ENCODE results near the gene PHOSPHO2.

Gene PHOSPHO2

DNA sequence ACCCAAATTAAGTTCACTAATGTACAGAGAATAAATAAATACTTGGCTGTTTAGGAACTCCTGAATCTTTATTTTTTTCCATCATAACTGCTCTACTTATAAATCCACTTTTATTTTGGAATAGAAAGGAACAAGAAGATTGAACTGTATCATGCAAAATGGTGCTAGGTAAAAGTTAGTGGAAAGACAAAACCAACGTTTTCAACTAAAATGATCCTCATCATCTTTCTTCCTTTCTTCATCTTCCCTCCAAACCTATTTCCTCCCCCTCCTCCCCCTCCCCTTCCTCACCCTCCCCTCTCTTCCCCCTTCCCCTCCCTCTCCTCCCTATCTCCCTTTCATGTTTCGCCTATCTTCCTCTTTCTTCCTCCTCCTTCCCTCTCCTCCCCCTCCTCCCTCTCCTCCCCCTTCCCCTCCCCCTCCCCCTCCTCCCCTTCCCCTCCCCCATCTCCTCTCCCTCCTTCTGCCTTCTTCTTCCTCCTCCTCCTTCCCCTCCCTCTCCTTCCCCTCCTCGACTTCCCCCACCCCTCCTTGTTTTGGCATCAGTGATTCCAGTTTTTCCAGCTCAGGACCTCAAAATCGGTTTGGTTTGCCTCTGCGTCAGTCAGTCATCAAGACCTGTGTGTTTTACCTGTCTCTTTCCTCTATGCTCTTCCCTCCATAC, 44.4 kb downstream of the PHOSPHO2 start:
- ATAC-seq: no peak
- TF ChIP-seq, protein P1, sequence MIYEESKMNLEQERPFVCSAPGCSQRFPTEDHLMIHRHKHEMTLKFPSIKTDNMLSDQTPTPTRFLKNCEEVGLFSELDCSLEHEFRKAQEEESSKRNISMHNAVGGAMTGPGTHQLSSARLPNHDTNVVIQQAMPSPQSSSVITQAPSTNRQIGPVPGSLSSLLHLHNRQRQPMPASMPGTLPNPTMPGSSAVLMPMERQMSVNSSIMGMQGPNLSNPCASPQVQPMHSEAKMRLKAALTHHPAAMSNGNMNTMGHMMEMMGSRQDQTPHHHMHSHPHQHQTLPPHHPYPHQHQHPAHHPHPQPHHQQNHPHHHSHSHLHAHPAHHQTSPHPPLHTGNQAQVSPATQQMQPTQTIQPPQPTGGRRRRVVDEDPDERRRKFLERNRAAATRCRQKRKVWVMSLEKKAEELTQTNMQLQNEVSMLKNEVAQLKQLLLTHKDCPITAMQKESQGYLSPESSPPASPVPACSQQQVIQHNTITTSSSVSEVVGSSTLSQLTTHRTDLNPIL (CRISPR knock-in tag; IDR thresholded peaks at IDR 0.05; ENCODE audit: low read depth): no peak
- TF ChIP-seq, protein P2, sequence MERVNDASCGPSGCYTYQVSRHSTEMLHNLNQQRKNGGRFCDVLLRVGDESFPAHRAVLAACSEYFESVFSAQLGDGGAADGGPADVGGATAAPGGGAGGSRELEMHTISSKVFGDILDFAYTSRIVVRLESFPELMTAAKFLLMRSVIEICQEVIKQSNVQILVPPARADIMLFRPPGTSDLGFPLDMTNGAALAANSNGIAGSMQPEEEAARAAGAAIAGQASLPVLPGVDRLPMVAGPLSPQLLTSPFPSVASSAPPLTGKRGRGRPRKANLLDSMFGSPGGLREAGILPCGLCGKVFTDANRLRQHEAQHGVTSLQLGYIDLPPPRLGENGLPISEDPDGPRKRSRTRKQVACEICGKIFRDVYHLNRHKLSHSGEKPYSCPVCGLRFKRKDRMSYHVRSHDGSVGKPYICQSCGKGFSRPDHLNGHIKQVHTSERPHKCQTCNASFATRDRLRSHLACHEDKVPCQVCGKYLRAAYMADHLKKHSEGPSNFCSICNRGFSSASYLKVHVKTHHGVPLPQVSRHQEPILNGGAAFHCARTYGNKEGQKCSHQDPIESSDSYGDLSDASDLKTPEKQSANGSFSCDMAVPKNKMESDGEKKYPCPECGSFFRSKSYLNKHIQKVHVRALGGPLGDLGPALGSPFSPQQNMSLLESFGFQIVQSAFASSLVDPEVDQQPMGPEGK (CRISPR knock-in tag; IDR thresholded peaks at IDR 0.05; ENCODE audit: borderline replicate concordance): no peak

DNA sequence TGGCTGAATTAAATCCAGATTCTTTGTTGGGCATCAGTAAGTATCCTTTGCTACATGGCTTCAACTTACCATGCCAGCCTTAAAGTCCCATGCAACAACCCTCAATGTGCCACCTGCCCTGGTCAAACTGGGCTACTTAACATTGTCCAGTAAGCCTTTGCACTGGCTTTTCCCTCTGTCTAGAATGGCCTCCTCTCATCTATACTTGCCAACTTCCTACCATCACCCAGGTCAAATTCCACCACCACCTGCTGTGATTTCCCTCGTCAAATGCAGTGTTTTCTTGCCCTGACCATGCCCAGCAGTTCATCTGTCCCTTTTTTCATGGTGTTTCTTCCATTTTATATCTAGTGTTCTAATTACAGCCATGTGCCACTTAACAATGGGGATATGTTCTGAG, 45.1 kb downstream of the PHOSPHO2 start:
- no peak for TF ChIP-seq TCF4 (CRISPR knock-in tag; IDR thresholded peaks at IDR 0.05; ENCODE audit: borderline replicate concordance)
- TF ChIP-seq TOX (CRISPR knock-in tag; IDR thresholded peaks at IDR 0.05; ENCODE audit: borderline replicate concordance): no peak
- TF ChIP-seq, protein P1 (CRISPR knock-in tag; IDR thresholded peaks at IDR 0.05; ENCODE audit: low read depth): no peak
- no peak for TF ChIP-seq ZFP3 (CRISPR knock-in tag; IDR thresholded peaks at IDR 0.05)
- no peak for TF ChIP-seq ZNF565 (CRISPR knock-in tag; conservative IDR thresholded peaks at IDR 0.05; ENCODE audit: low read depth)
- TF ChIP-seq, protein P3, sequence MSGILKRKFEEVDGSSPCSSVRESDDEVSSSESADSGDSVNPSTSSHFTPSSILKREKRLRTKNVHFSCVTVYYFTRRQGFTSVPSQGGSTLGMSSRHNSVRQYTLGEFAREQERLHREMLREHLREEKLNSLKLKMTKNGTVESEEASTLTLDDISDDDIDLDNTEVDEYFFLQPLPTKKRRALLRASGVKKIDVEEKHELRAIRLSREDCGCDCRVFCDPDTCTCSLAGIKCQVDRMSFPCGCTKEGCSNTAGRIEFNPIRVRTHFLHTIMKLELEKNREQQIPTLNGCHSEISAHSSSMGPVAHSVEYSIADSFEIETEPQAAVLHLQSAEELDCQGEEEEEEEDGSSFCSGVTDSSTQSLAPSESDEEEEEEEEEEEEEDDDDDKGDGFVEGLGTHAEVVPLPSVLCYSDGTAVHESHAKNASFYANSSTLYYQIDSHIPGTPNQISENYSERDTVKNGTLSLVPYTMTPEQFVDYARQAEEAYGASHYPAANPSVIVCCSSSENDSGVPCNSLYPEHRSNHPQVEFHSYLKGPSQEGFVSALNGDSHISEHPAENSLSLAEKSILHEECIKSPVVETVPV (CRISPR knock-in tag; IDR thresholded peaks at IDR 0.05): no peak
- no peak for TF ChIP-seq PPARA (CRISPR knock-in tag; IDR thresholded peaks at IDR 0.05; ENCODE audit: borderline replicate concordance)
- no peak for TF ChIP-seq ARNTL (CRISPR knock-in tag; IDR thresholded peaks at IDR 0.05; ENCODE audit: borderline replicate concordance, low read depth)
- no peak for TF ChIP-seq GLIS3 (CRISPR knock-in tag; IDR thresholded peaks at IDR 0.05)
- TF ChIP-seq, protein P2 (CRISPR knock-in tag; IDR thresholded peaks at IDR 0.05; ENCODE audit: borderline replicate concordance): no peak
- TF ChIP-seq CSDC2 (CRISPR knock-in tag; IDR thresholded peaks at IDR 0.05): no peak
- TF ChIP-seq RARB (CRISPR knock-in tag; IDR thresholded peaks at IDR 0.05): no peak
- no peak for TF ChIP-seq ZC3H10 (CRISPR knock-in tag; IDR thresholded peaks at IDR 0.05)
- TF ChIP-seq, protein P4, sequence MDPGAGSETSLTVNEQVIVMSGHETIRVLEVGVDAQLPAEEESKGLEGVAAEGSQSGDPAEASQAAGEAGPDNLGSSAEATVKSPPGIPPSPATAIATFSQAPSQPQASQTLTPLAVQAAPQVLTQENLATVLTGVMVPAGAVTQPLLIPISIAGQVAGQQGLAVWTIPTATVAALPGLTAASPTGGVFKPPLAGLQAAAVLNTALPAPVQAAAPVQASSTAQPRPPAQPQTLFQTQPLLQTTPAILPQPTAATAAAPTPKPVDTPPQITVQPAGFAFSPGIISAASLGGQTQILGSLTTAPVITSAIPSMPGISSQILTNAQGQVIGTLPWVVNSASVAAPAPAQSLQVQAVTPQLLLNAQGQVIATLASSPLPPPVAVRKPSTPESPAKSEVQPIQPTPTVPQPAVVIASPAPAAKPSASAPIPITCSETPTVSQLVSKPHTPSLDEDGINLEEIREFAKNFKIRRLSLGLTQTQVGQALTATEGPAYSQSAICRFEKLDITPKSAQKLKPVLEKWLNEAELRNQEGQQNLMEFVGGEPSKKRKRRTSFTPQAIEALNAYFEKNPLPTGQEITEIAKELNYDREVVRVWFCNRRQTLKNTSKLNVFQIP (CRISPR knock-in tag; IDR thresholded peaks at IDR 0.05; ENCODE audit: borderline replicate concordance, low read depth): no peak
- TF ChIP-seq ESRRG (CRISPR knock-in tag; IDR thresholded peaks at IDR 0.05): no peak
- no peak for TF ChIP-seq ISL1 (CRISPR knock-in tag; IDR thresholded peaks at IDR 0.05)
- no peak for TF ChIP-seq ZNF8 (CRISPR knock-in tag; IDR thresholded peaks at IDR 0.05)
- ATAC-seq: no peak

DNA sequence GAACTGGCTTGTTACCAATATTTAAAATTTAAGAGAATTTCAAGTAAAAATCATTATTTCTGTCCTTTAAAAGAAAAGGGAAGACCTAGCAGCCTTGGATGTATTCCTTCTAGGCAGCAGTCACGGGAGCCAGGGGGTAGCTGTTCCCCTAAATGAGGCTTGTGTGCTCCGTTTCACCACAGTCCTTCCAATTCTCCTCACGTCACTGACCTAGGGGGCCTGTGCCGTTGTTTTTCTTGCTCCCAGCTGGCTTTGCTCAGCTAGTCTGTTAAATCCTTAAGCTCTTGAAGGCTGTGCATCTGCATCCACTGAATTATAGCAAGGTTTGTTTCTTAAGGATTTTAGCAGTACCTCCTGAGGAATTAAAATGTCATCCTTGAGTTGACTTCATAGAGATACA, 49.3 kb downstream of the PHOSPHO2 start:
- ATAC-seq: no peak
- TF ChIP-seq ARNTL (CRISPR knock-in tag; IDR thresholded peaks at IDR 0.05; ENCODE audit: borderline replicate concordance, low read depth): no peak
- TF ChIP-seq ZNF8 (CRISPR knock-in tag; IDR thresholded peaks at IDR 0.05): no peak
- TF ChIP-seq TOX (CRISPR knock-in tag; IDR thresholded peaks at IDR 0.05; ENCODE audit: borderline replicate concordance): no peak
- no peak for TF ChIP-seq OSR1 (CRISPR knock-in tag; IDR thresholded peaks at IDR 0.05)
- TF ChIP-seq PPARA (CRISPR knock-in tag; IDR thresholded peaks at IDR 0.05; ENCODE audit: borderline replicate concordance): no peak
- no peak for TF ChIP-seq ZNF70 (CRISPR knock-in tag; IDR thresholded peaks at IDR 0.05)
- no peak for TF ChIP-seq ZFP3 (CRISPR knock-in tag; IDR thresholded peaks at IDR 0.05)
- no peak for TF ChIP-seq TCF4 (CRISPR knock-in tag; IDR thresholded peaks at IDR 0.05; ENCODE audit: borderline replicate concordance)
- TF ChIP-seq, protein P1 (CRISPR knock-in tag; IDR thresholded peaks at IDR 0.05; ENCODE audit: low read depth): no peak
- no peak for TF ChIP-seq ISL1 (CRISPR knock-in tag; IDR thresholded peaks at IDR 0.05)
- TF ChIP-seq, protein P2 (CRISPR knock-in tag; IDR thresholded peaks at IDR 0.05; ENCODE audit: borderline replicate concordance): no peak
- TF ChIP-seq ZC3H10 (CRISPR knock-in tag; IDR thresholded peaks at IDR 0.05): no peak
- TF ChIP-seq SNAI2 (CRISPR knock-in tag; IDR thresholded peaks at IDR 0.05): no peak

All from SK-N-SH treated with all-trans-retinoic acid at 6 μM for 48 hours (cell line).